ENCODE measurements around the gene ING5. TPM values are rescaled to one million over a fixed set of nuclear protein-coding genes. Genes with fewer than 3 reads are reported as not detected.

Gene ING5
- total RNA-seq, 2 donors from 2014 or later, result 27.3 to 64.8 TPM

DNA sequence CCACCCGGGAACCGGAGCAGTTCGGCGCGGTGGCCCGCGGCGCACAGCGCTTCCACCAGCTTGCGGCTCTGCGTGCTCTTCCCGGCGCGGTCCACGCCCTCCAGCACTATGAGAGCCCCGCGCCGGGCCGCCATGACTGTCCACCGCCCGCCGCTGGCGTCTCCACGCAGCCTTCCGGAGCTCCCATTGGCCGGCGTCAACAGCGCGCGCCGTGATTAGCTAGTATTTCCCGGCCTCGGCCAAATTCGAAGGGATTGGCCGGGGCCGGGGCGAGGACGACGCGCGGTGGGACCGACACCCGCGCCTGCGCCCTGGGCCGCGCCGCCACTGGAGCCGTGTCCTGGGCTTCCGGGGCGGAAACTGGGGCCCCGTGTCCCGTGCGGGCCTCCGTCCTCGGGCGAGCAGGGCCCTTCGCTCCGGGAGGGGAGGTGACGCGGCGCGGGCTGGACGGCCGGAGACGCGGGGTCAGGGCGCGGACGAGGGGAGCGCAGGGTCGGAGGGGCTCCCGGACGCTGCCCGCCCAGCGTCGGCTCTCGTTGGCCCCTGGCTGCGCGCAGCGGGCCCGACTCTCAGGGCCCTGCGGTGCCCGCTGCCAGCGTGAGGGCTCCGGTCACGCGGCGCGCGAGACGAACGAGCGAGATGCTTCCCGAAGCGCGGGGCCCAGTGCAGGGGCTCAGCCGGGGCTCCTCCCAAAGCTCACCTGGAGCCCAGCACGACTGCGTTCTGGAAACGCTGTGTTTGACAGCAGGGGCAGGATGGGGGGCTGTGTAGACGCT, 15.0 kb upstream of the ING5 start, which contains the start of gene DTYMK:
Gene DTYMK, minus strand, starts transcription at position 166 of the 776 bp plus-strand sequence. Its CDS starts 32 bp downstream, at position 134.
- Histone ChIP-seq H3K27ac (peak within 1 kb of the TSS; percentile 87 to 96), H3K36me3 (peaks cover 20% of the 10 kb centered on the region), H3K4me1 (ENCODE audit: control insufficient read depth in 1 of 2, low read depth in 2 of 2) (peaks cover 14 to 29% of the 10 kb centered on the region in 2 donors), H3K9me3 (no peaks in the 10 kb centered on the region), H3K4me3 (peak within 1 kb of the TSS; percentile 100), H3K27me3 (replicated peaks; ENCODE audit: insufficient read depth) (no peaks in the 10 kb centered on the region)
- TF ChIP-seq, protein P1, sequence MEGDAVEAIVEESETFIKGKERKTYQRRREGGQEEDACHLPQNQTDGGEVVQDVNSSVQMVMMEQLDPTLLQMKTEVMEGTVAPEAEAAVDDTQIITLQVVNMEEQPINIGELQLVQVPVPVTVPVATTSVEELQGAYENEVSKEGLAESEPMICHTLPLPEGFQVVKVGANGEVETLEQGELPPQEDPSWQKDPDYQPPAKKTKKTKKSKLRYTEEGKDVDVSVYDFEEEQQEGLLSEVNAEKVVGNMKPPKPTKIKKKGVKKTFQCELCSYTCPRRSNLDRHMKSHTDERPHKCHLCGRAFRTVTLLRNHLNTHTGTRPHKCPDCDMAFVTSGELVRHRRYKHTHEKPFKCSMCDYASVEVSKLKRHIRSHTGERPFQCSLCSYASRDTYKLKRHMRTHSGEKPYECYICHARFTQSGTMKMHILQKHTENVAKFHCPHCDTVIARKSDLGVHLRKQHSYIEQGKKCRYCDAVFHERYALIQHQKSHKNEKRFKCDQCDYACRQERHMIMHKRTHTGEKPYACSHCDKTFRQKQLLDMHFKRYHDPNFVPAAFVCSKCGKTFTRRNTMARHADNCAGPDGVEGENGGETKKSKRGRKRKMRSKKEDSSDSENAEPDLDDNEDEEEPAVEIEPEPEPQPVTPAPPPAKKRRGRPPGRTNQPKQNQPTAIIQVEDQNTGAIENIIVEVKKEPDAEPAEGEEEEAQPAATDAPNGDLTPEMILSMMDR (IDR thresholded peaks at IDR 0.05), result no peak
- DNase-seq (ENCODE audit: low spot score), result peak; percentile 77
- ATAC-seq (ENCODE audit: insufficient number of reproducible peaks, low FRiP score, low read depth), result peak; percentile 83

DNA sequence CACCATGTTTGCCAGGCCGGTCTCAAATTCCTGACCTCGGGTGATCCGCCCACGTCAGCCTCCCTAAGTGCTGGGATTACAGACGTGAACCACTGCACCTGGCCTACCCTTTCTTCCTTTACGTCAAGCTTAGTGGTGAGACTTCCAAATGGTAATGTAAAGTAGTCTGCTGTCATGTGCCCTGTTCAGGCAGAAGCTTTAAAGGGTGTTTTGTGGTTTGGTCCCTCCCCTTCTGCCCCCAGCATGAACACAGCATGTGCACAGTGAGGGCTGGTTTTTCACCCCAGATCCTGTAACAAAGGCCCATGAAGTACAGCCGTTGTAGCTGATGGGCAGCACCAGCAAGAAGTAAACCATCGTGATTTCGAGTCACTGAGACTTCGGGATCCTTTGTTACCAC, 12.5 kb upstream of the ING5 start:
- Histone ChIP-seq H3K27me3 (replicated peaks; ENCODE audit: insufficient read depth) (no peaks in the 10 kb centered on the region), H3K4me1 (ENCODE audit: control insufficient read depth in 1 of 2, low read depth in 2 of 2) (peaks cover 14 to 29% of the 10 kb centered on the region in 2 donors), H3K27ac (no peak overlapping the region), H3K4me3 (no peak overlapping the region), H3K9me3 (no peaks in the 10 kb centered on the region), H3K36me3 (peaks cover 20% of the 10 kb centered on the region)
- TF ChIP-seq, protein P1 (IDR thresholded peaks at IDR 0.05), result no peak
- no peak for ATAC-seq (ENCODE audit: insufficient number of reproducible peaks, low FRiP score, low read depth)
- DNase-seq (ENCODE audit: low spot score), result no peak

DNA sequence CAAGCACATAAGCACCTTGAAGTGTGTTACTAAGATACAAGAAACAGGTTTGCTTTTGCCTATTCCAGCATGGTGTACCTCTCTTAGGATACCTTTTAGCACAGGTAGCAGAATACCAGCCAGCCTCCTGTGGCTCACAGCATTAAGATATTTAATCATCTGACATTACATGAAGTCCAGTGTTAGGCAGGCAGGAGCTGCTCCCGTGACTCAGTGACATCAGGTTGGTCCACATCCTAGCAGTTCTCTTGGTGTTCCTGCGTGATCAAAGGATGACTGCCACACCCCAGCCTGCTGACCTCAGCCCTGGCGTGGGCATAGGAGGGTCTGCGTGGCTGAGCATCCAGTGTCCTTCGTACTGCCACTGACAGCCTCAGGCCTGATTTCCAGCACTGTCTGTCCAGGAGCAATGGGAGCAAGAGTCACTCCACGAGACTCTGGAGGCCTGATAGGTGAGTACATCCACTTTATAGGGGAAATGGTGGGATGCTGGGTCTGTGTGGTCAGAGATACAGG, 11.6 kb upstream of the ING5 start:
- peaks cover 20% of the 10 kb centered on the region for H3K36me3 ChIP-seq
- peaks cover 14 to 29% of the 10 kb centered on the region in 2 donors for H3K4me1 ChIP-seq (ENCODE audit: control insufficient read depth in 1 of 2, low read depth in 2 of 2)
- no peak overlapping the region for H3K27ac ChIP-seq
- H3K4me3 ChIP-seq, result no peak overlapping the region
- DNase-seq (ENCODE audit: low spot score), result no peak
- TF ChIP-seq, protein P1 (IDR thresholded peaks at IDR 0.05), result no peak
- H3K9me3 ChIP-seq, result no peaks in the 10 kb centered on the region
- H3K27me3 ChIP-seq (replicated peaks; ENCODE audit: insufficient read depth), result no peaks in the 10 kb centered on the region
- ATAC-seq (ENCODE audit: insufficient number of reproducible peaks, low FRiP score, low read depth), result no peak

DNA sequence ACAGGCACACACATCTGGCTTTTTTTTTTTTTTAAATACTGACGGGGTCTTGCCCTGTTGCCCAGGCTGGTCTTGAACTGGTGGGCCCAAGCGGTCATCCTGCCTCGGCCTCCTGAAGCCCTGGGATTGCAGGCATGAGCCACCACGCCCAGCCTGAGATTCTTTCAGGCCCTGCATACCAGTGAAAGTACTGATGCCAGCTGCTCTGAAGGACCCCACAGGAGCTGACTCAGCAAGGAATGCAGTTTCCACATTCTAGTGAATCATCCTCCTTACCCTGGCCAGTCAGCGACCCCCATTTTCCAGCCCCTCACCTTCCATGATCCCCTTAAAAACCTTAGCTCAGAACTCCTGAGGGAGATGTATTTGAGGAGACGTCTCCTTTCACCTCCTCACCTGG, 9.4 kb upstream of the ING5 start:
- Histone ChIP-seq H3K36me3 (peaks cover 20% of the 10 kb centered on the region), H3K9me3 (no peaks in the 10 kb centered on the region), H3K4me1 (ENCODE audit: control insufficient read depth in 1 of 2, low read depth in 2 of 2) (peaks cover 7 to 20% of the 10 kb centered on the region in 2 donors), H3K27me3 (replicated peaks; ENCODE audit: insufficient read depth) (no peaks in the 10 kb centered on the region), H3K27ac (no peak overlapping the region), H3K4me3 (no peak overlapping the region)
- DNase-seq (ENCODE audit: low spot score) (no peak), ATAC-seq (ENCODE audit: insufficient number of reproducible peaks, low FRiP score, low read depth) (no peak)
- TF ChIP-seq, protein P1 (IDR thresholded peaks at IDR 0.05), result no peak

DNA sequence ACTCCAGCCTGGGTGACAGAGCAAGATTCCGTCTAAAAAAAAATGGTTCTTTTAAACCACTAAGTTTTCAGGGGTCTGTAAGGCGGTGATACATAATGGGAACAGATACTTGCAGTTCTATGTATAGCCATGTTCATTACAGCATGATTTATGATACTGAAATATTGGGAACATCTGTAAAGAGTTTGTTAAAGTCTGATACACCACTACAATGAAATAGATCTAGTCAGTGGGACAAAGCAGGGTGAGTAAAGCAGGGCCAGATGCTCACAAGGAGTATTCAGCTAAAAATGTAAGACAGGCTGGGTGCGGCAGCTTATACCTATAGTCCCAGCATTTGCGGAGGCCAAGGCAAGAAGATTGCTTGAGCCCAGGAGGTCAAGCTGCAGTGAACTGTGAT, 6.2 kb upstream of the ING5 start:
- H3K27ac ChIP-seq, result no peak overlapping the region
- H3K36me3 ChIP-seq, result peaks cover 9% of the 10 kb centered on the region
- DNase-seq (ENCODE audit: low spot score) (no peak), ATAC-seq (ENCODE audit: insufficient number of reproducible peaks, low FRiP score, low read depth) (no peak)
- H3K27me3 ChIP-seq (replicated peaks; ENCODE audit: insufficient read depth), result no peaks in the 10 kb centered on the region
- H3K4me3 ChIP-seq, result no peak overlapping the region
- TF ChIP-seq, protein P1 (IDR thresholded peaks at IDR 0.05), result no peak
- peaks cover 0 to under 1% of the 10 kb centered on the region in 2 donors for H3K4me1 ChIP-seq (ENCODE audit: control insufficient read depth in 1 of 2, low read depth in 2 of 2)
- no peaks in the 10 kb centered on the region for H3K9me3 ChIP-seq

Data from thoracic aorta (tissue), 2 donors.